ENCODE data around the gene CARD14.

Gene CARD14

GRCh38 chr17:80210348-80211108 lies 40.7 kb downstream of the CARD14 start:
- DNase-seq (ENCODE audit: low spot score) = no peak

- no peak for DNase-seq (ENCODE audit: low spot score)
These were observed 42.3 kb downstream of the CARD14 start for GRCh38 chr17:80212109-80212508.

GRCh38 chr17:80212511-80212910 lies 42.7 kb downstream of the CARD14 start:
- no peak for DNase-seq (ENCODE audit: low spot score)

- no peak for DNase-seq (ENCODE audit: low spot score)
These were observed 43.3 kb downstream of the CARD14 start for GRCh38 chr17:80212962-80213642.

GRCh38 chr17:80213643-80213975 lies 43.8 kb downstream of the CARD14 start:
- no peak for DNase-seq (ENCODE audit: low spot score)

- no peak for DNase-seq (ENCODE audit: low spot score)
These were observed 44.4 kb downstream of the CARD14 start for GRCh38 chr17:80214012-80214877.

- DNase-seq (ENCODE audit: low spot score) = no peak
These were observed 45.0 kb downstream of the CARD14 start for GRCh38 chr17:80214878-80215210.

- no peak for DNase-seq (ENCODE audit: low spot score)
These were observed 46.9 kb downstream of the CARD14 start for GRCh38 chr17:80216473-80217456.

- no peak for DNase-seq (ENCODE audit: low spot score)
These were observed 48.0 kb downstream of the CARD14 start for GRCh38 chr17:80217703-80218362.

GRCh38 chr17:80218391-80218790 lies 48.6 kb downstream of the CARD14 start:
- DNase-seq (ENCODE audit: low spot score) = no peak

GRCh38 chr17:80219013-80219762 lies 49.4 kb downstream of the CARD14 start:
- DNase-seq (ENCODE audit: low spot score) = peak; percentile 85

- DNase-seq (ENCODE audit: low spot score) = no peak
These were observed 49.9 kb downstream of the CARD14 start for GRCh38 chr17:80219763-80220053.

GRCh38 chr17:80220054-80220735 lies 50.4 kb downstream of the CARD14 start, which contains the start of the genes SGSH and SLC26A11:
Gene SGSH, minus strand, starts transcription at chr17:80220333. Its CDS starts 20 bp downstream, at chr17:80220313.
Gene SLC26A11, plus strand, starts transcription at chr17:80220427. Its CDS starts 1,134 bp downstream, at chr17:80221561.
- DNase-seq (ENCODE audit: low spot score) = peak; percentile 75

- no peak for DNase-seq (ENCODE audit: low spot score)
These were observed 50.9 kb downstream of the CARD14 start for GRCh38 chr17:80220736-80221215.

- DNase-seq (ENCODE audit: low spot score) = no peak
These were observed 51.7 kb downstream of the CARD14 start for GRCh38 chr17:80221351-80222105.

GRCh38 chr17:80222376-80223141 lies 52.7 kb downstream of the CARD14 start:
- DNase-seq (ENCODE audit: low spot score) = no peak

- no peak for DNase-seq (ENCODE audit: low spot score)
These were observed 53.4 kb downstream of the CARD14 start for GRCh38 chr17:80223142-80223815.
